Activated CD4-positive, alpha-beta T cell treated with anti-CD3 and anti-CD28 coated beads for 24 hours (primary cell): ENCODE results near the gene NFATC1.

Experiments used
- DNase-seq, 2 donors: peaks; one replicate each; pipeline ENCODE4 v3.0.0-alpha.2; 2020; ENCODE audit warnings: low read depth in 2 of 2

The NFATC1 gene

DNA sequence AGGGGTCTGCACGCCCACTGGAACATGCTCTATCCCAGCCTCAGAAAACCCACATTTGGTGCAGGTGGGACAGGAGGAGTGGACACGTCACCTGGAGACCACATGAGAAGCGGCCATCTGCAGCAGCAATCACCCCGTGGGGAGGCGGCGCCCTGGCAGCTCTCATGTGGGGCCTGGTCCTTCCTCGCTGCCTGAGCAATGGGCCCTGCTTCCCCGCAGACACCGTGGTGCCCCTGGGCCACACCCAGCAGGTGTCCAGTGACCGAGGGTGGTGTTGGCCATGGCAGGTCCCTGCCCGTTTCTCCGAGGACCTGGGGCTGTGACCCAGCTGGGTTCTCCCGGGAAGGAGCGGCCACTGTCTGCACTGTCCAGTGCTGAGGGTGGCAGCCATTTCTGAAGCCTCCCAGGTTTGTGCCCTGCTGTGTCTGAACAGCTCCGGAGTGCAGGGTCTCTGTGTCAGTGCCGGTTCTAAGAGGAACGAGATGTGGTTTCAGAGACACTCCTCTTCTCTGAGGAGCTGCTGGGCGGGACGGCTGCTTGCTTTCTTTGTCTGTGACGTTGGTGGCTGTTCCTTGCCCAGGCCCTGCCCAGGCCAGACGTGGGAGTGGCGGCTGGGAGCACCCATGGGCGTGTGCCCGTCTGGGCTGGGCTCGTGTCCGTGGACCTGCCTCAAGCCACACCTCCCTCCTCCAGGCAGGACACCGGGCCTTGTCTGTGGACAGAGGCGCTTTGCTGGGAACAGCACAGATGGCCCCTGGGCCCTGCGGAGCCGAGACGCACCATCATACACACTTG is 44.8 kb downstream of the NFATC1 start:
- DNase-seq, result no peak

DNA sequence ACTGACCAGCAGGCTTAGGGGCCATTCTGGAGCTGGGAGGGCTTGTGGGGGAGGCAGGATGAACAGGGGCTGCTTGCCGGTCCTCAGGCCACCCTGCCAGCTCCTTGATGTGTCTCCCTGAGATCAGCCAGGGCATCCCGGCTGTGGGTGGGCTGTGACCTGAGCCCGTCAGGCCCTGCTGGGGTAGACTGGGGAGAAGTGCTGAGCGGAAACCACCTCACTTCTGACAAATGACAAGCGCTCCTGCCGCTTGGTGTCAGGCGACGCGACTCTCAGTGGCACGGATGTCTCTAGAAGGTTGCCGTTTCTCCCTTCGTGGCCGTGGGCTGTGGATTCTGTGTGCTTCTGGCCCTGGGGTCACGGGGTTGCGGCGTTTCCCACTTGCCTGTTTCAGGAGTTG is 45.7 kb downstream of the NFATC1 start:
- no peak for DNase-seq

DNA sequence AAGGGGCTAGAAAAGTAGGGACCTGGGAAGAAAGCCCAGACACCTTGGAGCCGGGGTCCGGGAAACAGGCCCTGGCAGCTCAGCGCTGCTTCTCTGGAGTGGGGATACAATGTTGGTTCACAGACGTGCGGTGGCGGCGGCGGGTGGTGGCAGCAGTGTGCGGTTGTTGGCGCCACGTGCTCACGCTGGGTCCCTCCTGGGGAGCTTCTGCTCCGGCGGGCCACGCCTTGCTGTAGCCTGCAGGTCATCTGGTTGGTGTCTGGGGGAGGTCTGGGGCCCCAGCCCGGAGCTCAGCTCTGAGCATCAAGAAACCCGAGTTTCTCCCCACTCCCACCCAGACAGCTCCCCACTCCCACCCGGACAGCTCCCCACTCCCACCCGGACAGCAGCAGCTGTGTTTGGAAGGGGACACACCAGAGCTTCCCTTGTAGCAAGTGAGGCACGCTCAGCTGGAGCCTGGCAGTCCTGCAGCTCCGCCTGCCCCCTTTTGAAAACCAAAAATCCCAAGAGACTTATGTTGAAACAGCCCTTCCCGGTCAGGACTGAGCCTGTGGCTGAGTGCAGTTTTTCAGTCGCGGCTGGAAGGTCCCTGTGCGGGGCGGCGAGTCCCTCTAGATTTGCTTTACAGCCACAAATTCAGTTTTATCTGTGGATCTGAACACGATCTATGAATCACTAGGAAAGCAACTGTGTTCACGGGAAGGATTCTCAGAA is 46.9 kb downstream of the NFATC1 start:
- DNase-seq, result no peak

DNA sequence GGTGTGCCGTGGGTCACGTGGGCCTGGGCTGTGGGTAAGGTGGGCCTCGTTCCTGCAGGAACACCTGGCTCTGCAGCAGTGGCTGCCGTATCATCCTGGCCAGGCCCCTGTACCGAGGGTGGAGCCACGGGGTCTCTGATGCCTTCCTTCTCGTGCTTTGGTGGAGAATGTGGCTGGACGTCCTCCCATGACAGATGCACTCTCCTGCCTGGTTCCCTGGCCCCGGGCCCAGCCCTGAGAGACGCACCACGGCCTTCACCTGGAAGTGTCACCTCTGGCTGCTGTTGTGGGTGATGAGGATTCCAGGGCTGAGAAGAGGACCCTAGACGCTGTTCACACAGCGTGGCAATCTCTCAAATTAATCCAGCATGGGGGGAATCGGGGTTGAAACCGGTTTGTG is 49.5 kb downstream of the NFATC1 start:
- no peak for DNase-seq

DNA sequence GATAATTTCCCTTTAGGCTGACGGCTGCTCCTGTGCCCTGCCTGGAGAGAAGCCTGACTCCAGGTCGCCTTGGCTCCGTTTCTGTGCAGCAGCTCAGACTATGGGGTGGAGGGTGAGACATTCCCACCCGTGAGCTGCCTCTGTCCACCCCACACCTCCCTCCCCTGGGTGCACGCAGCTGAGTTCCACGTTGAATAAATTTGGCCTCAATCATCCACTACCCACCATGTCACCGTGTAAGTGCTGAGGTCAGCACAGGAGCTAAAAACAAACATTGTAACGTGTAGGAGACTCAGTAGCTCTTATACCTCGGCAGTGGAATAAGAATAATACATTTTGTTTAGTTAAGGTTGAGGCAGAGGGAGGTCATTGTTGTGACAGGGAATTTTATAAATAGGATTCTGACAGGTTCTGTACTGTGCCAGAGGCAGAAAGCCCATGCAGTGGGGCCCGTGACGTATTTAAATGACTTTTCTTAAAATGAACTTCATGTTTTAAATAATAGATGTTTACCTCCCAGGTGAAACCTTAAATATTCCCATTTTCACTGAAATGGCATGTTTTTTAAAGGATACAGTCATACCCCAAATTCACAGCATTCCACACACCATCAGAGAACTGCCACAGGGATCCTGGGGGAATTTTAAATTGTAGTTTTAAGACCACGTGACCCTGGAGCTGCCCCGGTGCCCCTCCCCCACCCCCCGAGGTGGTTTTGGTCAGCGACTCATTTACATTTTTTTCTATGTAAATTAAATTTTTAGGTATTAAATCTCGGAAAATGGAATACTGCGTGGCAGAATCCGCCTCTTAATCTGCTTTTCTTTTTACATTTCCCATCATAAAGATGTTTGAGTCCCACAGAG is 50.2 kb downstream of the NFATC1 start:
- DNase-seq, result no peak

DNA sequence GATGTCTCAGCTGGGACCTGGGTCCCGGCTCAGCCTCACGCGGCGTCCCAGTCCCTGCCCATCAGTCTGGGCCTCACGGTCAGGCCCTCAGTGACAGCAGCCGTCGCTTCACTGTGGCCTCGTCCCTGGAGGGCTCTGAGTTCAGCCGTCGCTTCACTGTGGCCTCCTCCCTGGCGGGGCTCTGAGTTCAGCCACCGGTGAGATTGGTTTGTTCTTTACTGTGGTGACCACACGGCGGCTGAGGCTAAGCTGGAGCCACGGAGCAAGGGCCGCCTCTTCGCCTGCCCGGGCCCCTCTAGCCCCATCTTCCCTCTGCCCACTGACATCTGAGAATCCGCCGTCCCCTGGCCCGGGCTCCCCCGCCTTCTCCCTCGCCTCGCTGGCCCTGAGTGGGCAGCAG is 51.2 kb downstream of the NFATC1 start:
- no peak for DNase-seq

DNA sequence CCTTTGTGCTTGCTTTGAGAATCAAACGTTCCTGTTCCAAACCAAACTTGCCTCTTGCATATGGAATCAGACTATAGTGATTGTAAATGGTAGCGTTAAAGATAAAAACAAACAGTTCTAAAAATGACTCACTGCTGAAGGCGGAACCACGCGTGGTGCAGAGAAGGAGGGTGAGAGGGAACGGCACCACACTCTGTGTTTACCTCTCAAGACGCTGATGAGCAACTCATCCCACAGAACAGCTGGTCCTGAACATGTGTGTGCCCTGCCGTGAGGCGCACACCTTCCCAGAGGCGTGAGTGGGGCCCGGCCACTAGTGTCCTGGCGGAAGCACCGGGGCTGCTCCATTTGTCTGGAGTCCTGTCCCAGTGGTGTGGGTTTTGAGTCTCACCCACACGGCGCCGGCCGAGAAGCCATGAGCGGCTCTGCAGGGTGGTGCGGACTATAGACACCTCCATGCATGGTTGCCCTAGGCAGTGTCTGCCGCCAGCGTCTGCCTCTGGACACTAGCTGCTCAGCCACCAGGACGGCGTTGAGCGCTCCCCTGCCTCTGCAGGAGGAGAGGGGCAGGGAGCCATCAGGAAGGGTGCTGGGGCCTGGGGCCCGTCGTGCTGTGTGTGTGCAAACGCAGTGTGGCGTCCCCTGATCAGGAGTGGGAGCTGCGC is 52.1 kb downstream of the NFATC1 start:
- no peak for DNase-seq

DNA sequence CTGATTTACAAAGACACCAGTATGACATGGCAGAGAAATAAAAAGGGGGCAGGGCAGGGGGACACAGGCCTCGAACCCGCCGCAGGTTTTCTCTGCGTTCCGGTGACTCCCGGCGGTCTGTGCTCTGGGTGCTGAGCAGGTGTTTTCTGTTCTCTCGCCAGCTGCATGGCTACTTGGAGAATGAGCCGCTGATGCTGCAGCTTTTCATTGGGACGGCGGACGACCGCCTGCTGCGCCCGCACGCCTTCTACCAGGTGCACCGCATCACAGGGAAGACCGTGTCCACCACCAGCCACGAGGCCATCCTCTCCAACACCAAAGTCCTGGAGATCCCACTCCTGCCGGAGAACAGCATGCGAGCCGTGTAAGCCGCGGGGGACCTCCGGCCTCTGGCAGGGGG is 52.9 kb downstream of the NFATC1 start:
- DNase-seq, result no peak

DNA sequence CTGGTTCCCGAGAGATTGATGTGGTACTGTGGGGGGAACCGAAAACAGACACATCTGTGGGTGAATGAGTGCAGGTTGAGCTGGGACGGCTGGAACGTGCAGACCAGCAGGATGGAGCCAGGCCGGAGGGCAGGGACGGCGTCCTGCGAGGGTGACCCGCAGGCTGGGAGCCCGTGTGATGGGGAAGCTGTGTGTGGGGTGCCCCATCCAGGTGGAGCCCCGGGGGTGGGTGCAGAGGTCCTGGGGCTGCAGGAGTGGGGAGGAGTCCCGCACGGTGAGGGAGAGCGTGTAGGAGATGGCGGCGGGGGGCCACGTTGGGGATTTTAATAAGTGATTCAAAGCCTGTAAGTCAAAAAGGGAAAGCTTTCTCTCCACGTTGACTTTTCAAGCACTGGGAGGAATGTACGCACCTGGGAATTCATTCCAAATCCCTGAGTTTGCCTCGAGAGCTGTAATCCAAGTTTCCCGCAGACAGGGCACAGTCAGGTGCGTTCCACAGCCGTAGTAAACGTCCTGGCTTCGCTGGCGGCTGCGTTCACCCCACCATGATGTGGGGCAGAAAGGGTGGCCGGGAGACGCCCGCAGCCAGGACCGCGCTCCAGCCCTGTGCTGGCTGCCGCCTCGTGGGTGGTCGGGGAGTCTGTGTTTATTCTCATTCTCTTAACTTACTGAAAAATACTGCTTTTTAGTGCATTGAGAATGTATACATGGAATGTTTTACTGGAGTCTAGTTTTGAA is 54.0 kb downstream of the NFATC1 start:
- DNase-seq, result no peak

DNA sequence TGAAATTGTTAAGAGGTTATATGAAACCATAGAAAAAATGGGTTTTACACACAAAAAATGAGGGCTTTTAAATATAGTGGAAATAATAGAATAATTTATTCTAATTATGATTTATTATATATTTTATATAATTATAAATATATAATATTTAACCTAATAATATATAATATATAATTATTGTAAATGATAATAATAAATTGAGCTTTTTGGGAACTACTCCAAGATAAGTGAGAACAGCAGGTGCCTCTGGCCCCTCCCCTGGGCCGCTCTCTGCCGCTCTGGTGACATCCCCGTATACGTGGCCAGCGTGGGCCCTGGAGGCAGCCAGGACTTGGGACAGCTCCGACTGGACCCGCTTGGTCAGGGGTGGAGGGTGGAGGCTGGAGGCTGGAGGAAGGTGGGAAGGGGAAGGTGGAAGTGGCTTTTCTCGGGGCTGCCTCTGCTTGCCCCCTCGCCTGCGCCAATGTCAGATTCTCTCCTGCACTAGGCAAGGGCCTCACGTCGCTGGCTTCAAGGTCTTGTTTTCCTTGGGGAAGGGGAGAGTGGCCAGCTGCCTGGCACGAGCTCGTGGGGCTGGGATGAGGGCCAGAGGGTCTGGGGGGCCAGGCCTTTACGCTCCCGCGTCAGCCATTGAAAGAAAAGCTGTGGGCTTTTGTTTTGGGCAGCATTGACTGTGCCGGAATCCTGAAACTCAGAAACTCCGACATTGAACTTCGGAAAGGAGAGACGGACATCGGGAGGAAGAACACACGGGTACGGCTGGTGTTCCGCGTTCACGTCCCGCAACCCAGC is 54.8 kb downstream of the NFATC1 start:
- DNase-seq, result no peak

DNA sequence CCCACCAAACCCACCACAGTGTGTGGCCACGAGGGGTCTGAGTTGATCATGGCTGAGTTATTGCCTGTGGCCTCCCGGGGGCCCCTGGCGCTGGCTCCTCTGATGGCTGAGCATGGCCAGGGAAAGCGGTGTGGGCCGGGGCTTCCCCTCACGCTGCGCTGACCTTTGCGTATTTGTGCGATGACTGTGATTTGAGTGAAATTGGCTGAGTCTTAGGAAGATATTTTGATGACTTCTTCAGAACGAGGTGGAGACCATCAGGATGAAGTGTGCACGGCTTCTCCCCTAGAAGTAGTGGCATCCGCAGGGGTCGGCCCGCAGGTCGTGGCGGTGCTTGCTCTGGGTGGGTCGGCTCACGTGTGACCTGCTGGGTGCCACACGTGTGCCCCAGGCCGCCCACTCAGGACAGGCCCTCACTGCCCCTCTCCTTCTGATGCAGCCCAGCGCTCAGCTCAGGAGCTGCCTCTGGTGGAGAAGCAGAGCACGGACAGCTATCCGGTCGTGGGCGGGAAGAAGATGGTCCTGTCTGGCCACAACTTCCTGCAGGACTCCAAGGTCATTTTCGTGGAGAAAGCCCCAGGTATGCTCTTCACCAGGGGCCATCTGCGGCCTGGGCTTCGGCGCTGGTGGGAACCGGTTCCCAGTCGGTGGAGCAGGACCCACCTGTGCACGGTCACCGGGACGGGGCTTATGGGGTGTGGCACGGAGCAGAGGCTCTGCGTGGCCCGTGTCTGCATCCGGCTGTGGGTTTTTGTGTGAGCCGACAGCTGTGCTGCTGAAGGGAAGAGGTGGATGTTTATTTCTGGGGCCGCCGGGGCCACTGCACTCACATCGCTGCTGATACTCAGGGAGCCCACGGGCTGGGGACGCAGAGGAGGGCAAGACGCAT is 55.8 kb downstream of the NFATC1 start:
- no peak for DNase-seq

DNA sequence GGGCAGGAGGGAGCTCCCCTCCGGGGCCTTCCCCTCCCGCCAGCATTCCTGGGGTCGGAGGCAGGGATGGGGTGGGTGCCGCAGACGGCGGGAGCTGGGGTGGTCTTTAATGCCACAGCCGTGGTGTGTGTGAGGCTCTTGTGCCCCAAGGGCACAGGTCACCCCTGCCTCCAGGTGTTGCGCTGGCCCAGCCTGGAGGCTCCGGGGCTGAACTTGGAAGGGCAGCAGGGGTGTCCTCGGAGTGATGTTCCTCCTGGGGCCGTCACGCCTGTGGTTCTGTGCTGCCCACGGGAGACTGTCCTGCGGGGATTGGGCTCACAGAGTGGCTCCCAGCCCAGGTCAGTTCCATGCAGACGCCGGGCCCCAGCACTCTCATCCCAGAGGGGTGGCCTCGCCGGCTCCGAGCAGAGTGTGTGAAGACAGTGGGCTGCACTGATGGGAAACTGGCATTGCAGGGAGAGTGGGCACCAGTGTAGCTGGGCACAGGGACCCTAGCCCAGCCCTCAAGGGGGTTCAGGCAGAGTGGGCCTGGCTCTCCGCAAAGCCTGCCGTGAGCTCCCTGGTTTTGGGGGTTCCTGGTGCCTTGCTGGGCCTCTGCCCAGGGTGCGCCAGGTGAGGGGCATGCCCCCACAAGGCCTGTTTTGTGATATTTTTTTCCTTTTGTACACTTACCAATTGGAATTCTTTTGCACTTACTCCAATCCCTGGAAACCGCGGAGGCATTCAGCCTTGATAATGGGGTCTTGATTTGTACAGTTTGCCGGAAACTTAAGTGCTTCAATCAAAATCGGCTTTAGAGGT is 56.7 kb downstream of the NFATC1 start:
- no peak for DNase-seq

DNA sequence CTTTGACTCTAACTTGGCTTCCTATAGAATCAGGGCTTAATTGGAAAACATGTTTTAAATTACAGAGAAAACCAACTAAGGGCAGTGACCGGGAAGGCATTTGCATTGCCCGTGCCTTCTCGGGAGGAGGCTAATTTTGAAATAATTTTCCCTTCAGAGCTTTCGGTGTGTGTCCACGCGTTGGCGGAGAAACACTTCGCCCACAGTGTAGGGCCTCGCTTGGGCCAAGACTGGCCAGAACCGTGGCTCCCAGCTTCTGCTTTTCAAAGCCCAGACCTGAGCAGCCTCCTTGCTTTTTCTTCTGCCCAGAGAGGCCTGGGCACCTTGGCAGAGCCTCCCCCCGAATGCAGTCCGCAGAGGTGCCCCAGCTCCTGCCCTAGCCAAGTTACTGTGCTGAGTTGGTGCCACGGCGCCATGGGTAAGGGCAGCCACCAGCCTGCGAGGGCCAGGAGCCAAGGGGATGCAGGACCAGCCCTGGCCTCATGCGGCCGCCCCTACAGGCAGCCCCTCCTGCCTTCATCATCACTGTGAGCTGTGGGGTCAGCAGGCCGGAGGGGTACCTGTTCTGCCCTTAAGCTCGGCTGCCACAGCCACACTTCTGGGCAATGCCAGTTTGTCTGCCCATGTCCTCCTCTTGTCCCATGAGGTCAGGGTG is 57.4 kb downstream of the NFATC1 start:
- DNase-seq, result no peak

DNA sequence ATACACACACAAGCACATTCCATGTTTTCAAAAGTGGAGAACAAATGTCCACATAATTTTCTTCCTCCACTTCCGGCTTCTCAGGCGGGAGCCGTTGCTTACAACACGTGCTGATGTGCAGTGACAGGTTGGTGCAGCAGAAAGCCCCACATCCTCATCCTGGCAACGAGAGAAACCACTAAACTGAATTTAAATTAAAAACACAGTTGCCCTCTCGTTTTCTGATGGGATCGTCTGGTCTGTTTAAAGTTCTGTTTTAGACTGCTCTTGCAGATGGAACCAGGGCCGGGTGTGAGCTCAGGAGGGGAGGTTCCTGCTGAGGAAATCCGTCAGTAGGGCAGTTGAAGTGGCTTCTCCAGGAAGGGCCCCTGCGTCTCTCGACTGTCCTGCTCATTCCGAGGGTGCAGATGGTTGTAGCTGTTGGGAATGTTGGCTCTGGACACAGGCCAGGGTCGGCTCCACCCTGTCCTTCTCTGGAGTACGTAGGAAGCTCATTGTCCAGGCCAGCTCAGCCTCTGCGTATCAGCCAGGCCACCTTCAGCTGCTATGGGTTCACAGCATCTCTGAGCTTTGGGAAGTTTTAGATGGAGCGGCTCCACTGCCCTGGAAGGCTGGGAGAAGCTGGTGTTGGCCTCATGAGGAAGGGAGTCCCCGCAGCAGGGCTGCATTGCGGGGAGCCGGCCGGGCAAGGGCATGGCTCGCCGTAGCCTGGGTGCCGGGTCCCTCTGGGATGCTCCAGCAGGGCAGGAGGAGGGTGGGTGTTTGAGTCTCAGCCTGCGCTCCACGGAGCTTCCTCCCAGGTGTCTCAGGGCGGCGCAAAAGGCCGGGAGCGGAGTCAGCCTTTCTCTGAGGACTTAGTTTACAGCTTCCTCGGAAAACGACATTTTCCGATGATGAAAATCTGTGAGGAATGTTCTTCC is 58.3 kb downstream of the NFATC1 start:
- no peak for DNase-seq

DNA sequence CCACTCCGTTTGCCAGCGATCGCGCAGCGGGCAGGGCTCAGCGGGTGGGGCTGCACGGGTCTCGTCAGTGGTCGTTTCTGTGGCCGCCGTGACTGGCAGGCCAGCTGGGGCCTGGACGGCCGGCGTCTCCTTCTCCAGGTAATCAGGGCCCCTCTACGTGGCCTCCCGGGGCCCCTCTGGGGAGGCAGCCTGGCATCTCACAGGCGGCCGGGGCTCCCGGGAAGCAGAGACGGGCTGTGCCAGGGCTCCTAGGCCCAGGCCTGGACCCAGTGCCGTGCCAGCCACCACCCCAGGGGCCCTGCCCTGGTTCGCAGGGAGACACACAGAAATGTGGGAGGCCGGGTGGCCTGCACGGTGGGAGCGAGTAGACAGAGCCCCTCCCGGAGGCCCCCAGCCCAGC is 59.5 kb downstream of the NFATC1 start:
- no peak for DNase-seq

DNA sequence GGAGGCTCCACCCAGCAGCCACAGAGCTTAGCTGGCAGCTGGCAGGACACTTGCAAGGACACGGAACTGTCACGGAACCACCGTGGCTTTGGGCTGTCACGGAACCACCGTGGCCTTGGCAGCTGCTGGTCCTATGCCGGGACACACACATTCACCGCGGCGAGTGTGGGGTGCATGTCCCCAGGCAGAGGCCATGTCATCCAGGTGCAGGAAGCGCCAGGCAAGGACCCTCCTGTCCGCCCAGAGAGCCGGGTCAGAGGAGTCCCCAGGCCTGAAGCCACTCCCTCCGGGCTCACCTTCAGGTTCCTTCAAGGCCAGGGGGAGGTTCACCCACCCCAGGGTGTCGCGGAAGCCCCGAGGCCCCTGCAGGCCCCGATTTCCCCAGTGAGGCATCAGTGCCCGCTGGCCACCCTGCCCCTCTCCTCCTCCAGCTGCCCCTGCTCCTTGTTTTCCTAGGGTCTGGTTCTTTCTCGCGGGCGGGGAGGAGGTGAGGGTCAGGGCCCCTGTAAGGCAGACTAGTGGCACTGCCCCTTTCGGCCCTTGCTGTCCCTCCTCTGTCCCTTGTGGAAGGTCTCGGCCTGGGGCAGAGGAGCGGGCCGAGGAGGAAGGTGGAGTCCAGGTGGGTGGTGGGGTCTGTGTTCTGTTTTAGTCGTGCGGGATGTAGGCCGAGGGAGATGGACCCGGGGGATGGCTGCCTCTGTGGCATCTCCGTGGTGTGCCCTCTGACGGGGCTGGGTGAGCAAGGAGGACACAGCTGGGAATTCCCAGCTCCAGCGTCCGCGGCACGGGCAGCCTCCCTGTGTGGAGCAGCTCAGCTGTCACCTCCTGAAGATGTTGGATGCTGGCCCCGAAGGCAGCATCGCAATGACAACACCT is 60.6 kb downstream of the NFATC1 start:
- no peak for DNase-seq
